Measurements from ENCODE around the gene IL1R2. TPM values are rescaled to one million over a fixed set of nuclear protein-coding genes. Genes with fewer than 3 reads are reported as not detected.

Gene IL1R2
- total RNA-seq, 1 experiment from 2014 or later: not detected

GRCh38 chr2:102025016-102025501, 33.3 kb downstream of the IL1R2 start:
- Histone ChIP-seq H3K9me3 (replicated peaks) (no peaks in the 10 kb centered on the region), H3K4me1 (replicated peaks) (peaks cover 28% of the 10 kb centered on the region), H3K36me3 (no peaks in the 10 kb centered on the region), H3K27me3 (replicated peaks) (no peaks in the 10 kb centered on the region), H3K27ac (no peak overlapping the region), H3K4me3 (no peak overlapping the region)
- DNase-seq (ENCODE audit: low read depth in 1 of 2, low spot score in 2 of 2): no peak

DNA sequence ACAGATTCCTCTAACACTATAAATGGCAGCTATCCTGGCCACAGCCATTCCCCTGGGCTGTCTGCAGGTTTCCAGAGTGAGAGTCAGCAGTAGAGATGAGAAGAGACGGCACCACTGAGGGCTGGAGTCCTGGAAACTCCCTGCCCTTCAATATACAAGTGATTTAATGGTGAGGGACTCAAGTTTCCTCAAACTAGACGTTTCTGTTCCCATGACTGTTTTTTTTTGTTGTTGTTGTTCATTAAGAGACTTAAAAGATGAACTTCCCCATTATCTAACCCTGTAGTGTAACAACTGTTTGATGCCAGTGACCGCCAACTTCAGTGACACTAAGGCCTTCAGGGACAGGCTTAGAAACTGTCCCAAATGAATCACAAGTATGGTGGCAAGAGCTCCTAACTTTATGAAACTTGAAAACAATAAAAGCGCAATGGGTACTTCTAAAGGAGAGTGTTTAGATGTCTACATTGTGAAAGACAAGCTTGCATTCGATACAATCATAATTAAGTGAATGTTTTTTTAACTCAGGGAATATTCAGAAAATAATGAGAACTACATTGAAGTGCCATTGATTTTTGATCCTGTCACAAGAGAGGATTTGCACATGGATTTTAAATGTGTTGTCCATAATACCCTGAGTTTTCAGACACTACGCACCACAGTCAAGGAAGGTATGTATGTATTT, 34.0 kb downstream of the IL1R2 start:
- Histone ChIP-seq H3K36me3 (no peaks in the 10 kb centered on the region), H3K9me3 (replicated peaks) (no peaks in the 10 kb centered on the region), H3K4me1 (replicated peaks) (peaks cover 27% of the 10 kb centered on the region), H3K27ac (no peak overlapping the region), H3K27me3 (replicated peaks) (no peaks in the 10 kb centered on the region), H3K4me3 (no peak overlapping the region)
- DNase-seq (ENCODE audit: low read depth in 1 of 2, low spot score in 2 of 2): no peak

DNA sequence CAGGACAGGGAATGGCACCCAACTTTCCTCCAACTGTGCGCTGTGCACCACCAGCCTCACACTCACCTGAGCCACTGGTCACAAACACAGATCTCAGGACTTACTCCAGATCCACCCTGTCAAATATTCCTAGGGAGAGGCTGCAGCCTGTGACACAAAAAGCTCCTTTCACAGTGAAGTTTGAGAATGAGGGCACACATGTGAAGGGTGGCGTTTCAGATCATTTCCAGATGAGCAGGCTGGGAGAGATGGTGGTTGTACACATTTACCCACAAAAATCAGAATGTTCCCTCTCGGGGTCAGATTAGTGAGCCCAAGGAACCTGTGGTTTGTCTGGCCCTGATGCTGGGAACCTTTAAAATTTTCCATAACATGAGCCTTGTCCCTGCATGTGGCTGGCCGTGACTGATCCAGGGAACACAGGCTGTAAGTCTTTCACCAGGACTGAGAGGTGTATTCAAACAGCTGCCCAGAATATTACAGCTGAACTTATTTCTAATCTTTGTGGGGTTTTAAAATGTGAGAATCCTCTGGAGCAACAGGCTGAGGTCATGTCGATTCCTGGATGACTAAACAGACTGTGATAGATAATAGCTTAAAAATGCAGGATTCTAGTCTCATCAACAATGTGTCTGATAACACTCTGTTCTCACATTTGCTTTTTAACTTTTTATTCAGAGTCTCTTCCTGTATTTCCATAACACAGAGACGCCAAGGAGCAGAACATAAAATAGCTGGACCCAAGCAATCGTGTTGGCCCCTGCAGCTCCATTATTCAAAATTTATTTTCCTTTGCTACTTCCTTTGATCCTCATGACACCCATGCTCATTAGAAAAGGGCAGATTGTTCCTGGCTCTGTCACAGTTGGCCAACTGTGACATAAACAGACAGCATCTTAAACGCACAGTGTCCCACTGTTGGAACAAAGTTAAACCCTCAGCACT, 35.5 kb downstream of the IL1R2 start:
- peak in 1 of 2 experiments; percentile 31 for DNase-seq (ENCODE audit: low read depth in 1 of 2, low spot score in 2 of 2)
- H3K4me3 ChIP-seq: no peak overlapping the region

DNA sequence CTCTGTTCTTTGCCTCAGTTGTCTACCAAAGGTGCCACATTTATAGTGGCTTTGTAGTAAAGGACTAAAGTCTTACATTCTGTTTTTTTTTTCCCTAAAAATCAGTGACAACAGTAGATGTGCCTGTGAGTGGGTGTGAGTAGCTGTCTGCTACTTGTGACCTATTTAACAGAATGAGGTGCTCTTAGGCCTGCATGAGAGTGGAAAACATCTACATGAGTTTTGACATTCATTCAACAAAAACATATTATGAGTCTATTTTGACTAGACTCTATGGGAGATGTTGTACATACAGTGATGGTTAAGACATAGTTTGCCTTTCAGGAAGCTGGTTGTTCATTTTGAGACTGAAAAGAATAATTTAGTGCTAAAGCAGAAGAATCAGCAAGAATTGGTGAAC, 36.7 kb downstream of the IL1R2 start:
- Histone ChIP-seq H3K36me3 (no peaks in the 10 kb centered on the region), H3K4me1 (replicated peaks) (peaks cover 29% of the 10 kb centered on the region), H3K9me3 (replicated peaks) (no peaks in the 10 kb centered on the region), H3K27me3 (replicated peaks) (no peaks in the 10 kb centered on the region), H3K4me3 (no peak overlapping the region), H3K27ac (no peak overlapping the region)
- no peak for DNase-seq (ENCODE audit: low read depth in 1 of 2, low spot score in 2 of 2)

More for the DNA sequence above, 35.5 kb downstream of the IL1R2 start:
- no peaks in the 10 kb centered on the region for H3K27me3 ChIP-seq (replicated peaks)
- 0 out of 2 replicates have a peak overlapping the region, but pooled peaks have one; percentile 0 for H3K27ac ChIP-seq
- peaks cover 18% of the 10 kb centered on the region for H3K4me1 ChIP-seq (replicated peaks)
- H3K9me3 ChIP-seq (replicated peaks): no peaks in the 10 kb centered on the region
- no peaks in the 10 kb centered on the region for H3K36me3 ChIP-seq

GRCh38 chr2:102029405-102029804, 37.6 kb downstream of the IL1R2 start:
- Histone ChIP-seq H3K36me3 (no peaks in the 10 kb centered on the region), H3K4me1 (replicated peaks) (peaks cover 38% of the 10 kb centered on the region), H3K27me3 (replicated peaks) (no peaks in the 10 kb centered on the region), H3K27ac (no peak overlapping the region), H3K9me3 (replicated peaks) (no peaks in the 10 kb centered on the region), H3K4me3 (no peak overlapping the region)
- no peak for DNase-seq (ENCODE audit: low read depth in 1 of 2, low spot score in 2 of 2)

GRCh38 chr2:102029952-102030351, 38.2 kb downstream of the IL1R2 start:
- Histone ChIP-seq H3K4me3 (no peak overlapping the region), H3K4me1 (replicated peaks) (peaks cover 41% of the 10 kb centered on the region), H3K9me3 (replicated peaks) (no peaks in the 10 kb centered on the region), H3K27me3 (replicated peaks) (no peaks in the 10 kb centered on the region), H3K36me3 (no peaks in the 10 kb centered on the region), H3K27ac (no peak overlapping the region)
- DNase-seq (ENCODE audit: low read depth in 1 of 2, low spot score in 2 of 2): no peak

DNA sequence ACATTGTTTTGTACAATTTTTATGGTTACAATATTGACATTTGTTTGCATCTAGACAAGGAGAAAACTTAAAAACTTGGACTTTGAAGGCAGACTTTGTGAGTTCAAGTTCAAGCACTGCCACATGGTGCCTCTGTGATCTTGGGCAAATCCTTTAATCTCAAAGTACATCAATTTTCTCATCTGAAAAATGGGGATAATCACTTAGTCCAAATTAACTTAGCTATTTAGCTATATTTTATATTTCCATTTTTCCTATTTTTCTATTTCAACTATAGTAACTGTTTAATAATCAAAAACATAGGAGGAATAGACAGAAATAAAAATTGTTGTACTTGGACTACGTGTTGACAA, 38.7 kb downstream of the IL1R2 start:
- peaks cover 41% of the 10 kb centered on the region for H3K4me1 ChIP-seq (replicated peaks)

GRCh38 chr2:102030855-102031527, 39.2 kb downstream of the IL1R2 start:
- no peaks in the 10 kb centered on the region for H3K9me3 ChIP-seq (replicated peaks)
- no peak for DNase-seq (ENCODE audit: low read depth in 1 of 2, low spot score in 2 of 2)
- H3K36me3 ChIP-seq: no peaks in the 10 kb centered on the region
- H3K27me3 ChIP-seq (replicated peaks): no peaks in the 10 kb centered on the region
- peaks cover 41% of the 10 kb centered on the region for H3K4me1 ChIP-seq (replicated peaks)
- no peak overlapping the region for H3K4me3 ChIP-seq
- no peak overlapping the region for H3K27ac ChIP-seq

More for the DNA sequence above, 38.7 kb downstream of the IL1R2 start:
- Histone ChIP-seq H3K27ac (no peak overlapping the region), H3K4me3 (no peak overlapping the region), H3K9me3 (replicated peaks) (no peaks in the 10 kb centered on the region), H3K27me3 (replicated peaks) (no peaks in the 10 kb centered on the region), H3K36me3 (no peaks in the 10 kb centered on the region)
- DNase-seq (ENCODE audit: low read depth in 1 of 2, low spot score in 2 of 2): no peak

DNA sequence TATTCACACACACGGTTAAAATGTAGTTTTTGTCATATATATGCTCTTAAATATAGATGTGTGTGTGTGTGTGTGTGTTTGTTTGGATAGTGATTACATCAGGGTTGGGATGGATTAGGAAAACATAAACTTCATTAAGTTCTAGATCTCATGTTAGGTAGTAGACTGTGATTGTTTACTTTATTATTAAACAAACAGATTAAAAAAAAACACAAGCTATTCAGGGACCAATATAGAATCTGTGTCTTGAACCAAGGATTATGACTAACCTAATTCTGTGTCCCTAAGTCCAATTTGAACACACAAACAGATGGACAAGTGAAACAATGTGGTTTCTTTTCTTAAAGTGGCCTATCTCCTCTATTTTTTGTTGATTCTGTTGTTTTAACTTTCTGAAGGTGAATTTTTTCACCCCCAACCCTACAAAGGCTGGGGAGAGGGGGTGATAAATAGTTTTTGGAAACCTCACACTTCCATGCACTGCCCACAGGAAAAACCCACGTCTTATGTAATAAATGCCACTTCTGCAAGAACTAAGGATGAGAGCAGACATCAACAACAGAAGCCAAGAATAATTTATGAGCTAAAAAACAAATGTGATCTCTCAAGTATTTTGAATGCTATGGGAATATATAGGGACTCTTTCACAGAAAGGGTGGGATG, 40.7 kb downstream of the IL1R2 start:
- no peak overlapping the region for H3K4me3 ChIP-seq
- H3K27ac ChIP-seq: peak overlapping the region; percentile 47
- peak in 1 of 2 experiments; percentile 74 for DNase-seq (ENCODE audit: low read depth in 1 of 2, low spot score in 2 of 2)
- no peaks in the 10 kb centered on the region for H3K9me3 ChIP-seq (replicated peaks)
- H3K4me1 ChIP-seq (replicated peaks): peaks cover 33% of the 10 kb centered on the region
- H3K36me3 ChIP-seq: no peaks in the 10 kb centered on the region
- H3K27me3 ChIP-seq (replicated peaks): no peaks in the 10 kb centered on the region

DNA sequence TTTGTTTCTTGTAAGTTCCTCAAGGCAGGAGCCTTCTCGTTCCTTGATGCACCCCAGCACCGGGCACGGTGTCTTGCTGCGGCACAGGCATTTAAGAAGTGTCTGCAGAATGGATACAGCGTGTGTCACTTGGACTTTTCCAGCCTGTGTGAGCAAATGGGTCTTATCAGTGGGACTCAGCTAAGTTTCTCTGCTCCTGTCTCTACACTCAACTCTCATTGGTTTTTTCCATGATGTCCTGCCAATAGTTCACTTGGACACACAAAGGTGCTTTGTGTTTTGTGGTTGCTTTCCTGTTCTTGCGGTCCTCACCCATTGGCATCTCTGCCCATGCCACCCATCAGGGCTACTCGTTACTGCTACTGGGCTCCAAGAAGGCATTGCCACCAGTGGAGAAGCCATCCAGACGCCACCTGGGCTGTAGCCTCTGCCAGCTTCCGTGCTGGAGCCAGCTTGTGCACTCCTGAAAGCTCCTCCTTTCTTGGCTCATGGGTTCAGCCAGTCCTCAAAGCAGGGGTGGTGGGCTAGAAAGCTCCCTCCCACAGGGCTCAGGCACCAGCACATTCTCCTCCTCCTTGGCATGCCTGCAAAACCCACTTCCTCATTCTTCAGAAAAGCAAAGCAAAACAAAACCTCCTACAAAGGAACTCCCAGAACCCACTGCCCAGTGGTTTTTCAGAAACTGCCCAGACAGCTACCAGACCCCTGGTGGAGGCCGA, 41.4 kb downstream of the IL1R2 start:
- H3K4me3 ChIP-seq: no peak overlapping the region
- H3K27me3 ChIP-seq (replicated peaks): no peaks in the 10 kb centered on the region
- no peaks in the 10 kb centered on the region for H3K9me3 ChIP-seq (replicated peaks)
- H3K27ac ChIP-seq: peak overlapping the region; percentile 47
- peaks cover 30% of the 10 kb centered on the region for H3K4me1 ChIP-seq (replicated peaks)
- DNase-seq (ENCODE audit: low read depth in 1 of 2, low spot score in 2 of 2): peak; percentile 90 to 91
- H3K36me3 ChIP-seq: no peaks in the 10 kb centered on the region

DNA sequence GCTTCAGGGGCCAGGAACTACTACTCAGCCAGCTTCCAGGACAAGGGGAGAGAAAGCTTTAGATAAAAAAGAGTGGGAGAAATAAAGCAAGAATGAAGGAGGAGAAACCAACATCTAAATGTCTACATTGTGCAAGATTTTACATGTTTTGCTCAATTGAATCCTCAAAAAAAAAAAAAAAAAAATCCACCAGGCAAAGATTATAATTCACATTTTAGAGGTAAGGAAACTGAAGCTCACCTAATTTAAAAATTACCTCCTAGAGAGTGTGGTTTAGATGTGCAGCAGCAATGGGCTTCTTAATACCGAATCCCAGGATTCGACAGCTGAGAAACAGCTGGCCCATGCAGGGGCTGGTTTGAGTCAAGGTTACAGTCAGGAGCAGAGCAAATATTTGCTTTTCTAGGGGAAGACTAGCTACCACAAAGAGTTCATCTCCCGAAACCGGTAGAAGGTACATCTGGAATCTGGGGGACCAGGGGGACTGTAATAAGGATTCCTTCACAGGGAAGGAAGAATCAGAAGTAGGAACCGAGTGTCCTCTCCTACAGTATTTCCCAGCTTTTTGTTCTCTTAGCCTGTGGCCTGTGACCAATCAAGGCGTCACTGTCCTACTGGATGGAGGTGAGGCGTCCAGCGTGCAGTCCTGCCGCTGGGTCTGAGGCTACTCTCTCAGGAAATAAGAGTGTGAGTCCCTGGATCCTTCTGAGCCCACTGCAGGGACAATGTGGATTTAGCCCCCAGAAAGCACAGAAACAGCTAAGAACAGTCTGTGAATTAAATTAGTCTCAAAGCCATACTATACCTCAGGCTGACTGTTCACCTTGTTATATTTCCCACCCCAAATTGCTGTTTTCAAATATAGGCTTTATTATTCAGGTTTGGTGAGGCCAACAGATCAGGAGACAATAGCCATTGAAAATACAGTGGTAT, 42.3 kb downstream of the IL1R2 start:
- no peaks in the 10 kb centered on the region for H3K27me3 ChIP-seq (replicated peaks)
- H3K9me3 ChIP-seq (replicated peaks): no peaks in the 10 kb centered on the region
- peaks cover 33% of the 10 kb centered on the region for H3K4me1 ChIP-seq (replicated peaks)
- H3K27ac ChIP-seq: peak overlapping the region; percentile 47
- no peak for DNase-seq (ENCODE audit: low read depth in 1 of 2, low spot score in 2 of 2)
- H3K36me3 ChIP-seq: no peaks in the 10 kb centered on the region
- no peak overlapping the region for H3K4me3 ChIP-seq
